Ovary (tissue), 9 donors: Measurements from ENCODE around the gene LIPC. TPM values are rescaled to one million over a fixed set of nuclear protein-coding genes. Genes with fewer than 3 reads are reported as not detected.

Experiments used
- DNase-seq, 5 donors: peaks; one replicate each; pipeline ENCODE4 v3.0.0-alpha.2; 2019 to 2020
- H3K27ac ChIP-seq, 2 donors: fragments of 200-600 bp; one replicate each; pipeline versions ENCODE4 v1.5.1 to v1.8.0; 2019 to 2022
- H3K27me3 ChIP-seq: fragments of 200-600 bp; one replicate; pipeline ENCODE4 v1.8.0; 2022
- H3K36me3 ChIP-seq: fragments of 200-600 bp; sonication (generic); one replicate; pipeline ENCODE4 v1.5.1; 2019
- H3K4me1 ChIP-seq: one replicate; pipeline ENCODE4 v1.8.1; 2013; ENCODE audit warnings: mild to moderate bottlenecking, moderate library complexity; ENCODE audit not compliant: insufficient read depth
- H3K4me3 ChIP-seq: fragments of 200-600 bp; sonication (generic); one replicate; pipeline ENCODE4 v1.5.1; 2017
- H3K9me3 ChIP-seq, 2 donors: fragments of 200-600 bp in 1 of 2; sonication (generic) in 1 of 2; one replicate each; pipeline versions ENCODE4 v1.5.1 to v1.8.1; 2013 to 2019; ENCODE audit warnings: mild to moderate bottlenecking in 1 of 2, moderate library complexity in 1 of 2
- CTCF ChIP-seq, 3 donors: fragments of 450-650 bp in 2 of 3; fragments of 200-600 bp in 1 of 3; IDR thresholded peaks; one replicate each; pipeline versions ENCODE4 v1.5.1 to v1.8.0; 2016 to 2022; ENCODE audit warnings: antibody characterized with exemption in 3 of 3, mild to moderate bottlenecking in 1 of 3
- EP300 ChIP-seq: sonication (generic); formaldehyde crosslinking; IDR thresholded peaks from one replicate; pipeline ENCODE4 v1.6.1; 2017; ENCODE audit warnings: antibody characterized with exemption
- POLR2A ChIP-seq: fragments of 450-650 bp; IDR thresholded peaks from one replicate; pipeline ENCODE4 v1.6.1; 2017; ENCODE audit warnings: antibody characterized with exemption, mild to moderate bottlenecking, moderate library complexity
- WGBS, 3 donors: extraction: QIAGEN DNeasy Blood & Tissue Kit in 1 of 3; methylation state at CpG; one replicate each; pipeline versions ENCODE4 v1.1.5 to v1.1.7; 2013 to 2017; 5-methylcytosine and 5-hydroxymethylcytosine counted together
- intact Hi-C, 4 donors: fragments of 100-400 bp; cut with DNase I; formaldehyde crosslinking; loops; one replicate each; pipeline versions ENCODE4 v1.11.0 to v1.15.1; 2022 to 2023
- polyA plus RNA-seq, 2 donors: library from polyadenylated mRNA; stranded (reverse); fragments of 200-250 nt in 1 of 2; fragments of 350-450 nt in 1 of 2; fragmentation: Illumina TruSeq in 1 of 2; extraction: RNeasy Lipid Tissue Mini Kit (QIAGEN cat#74804) in 1 of 2; gene quantifications; one replicate each; pipeline ENCODE4 v1.2.3, GENCODE V29; 2013 to 2014
- total RNA-seq, 7 donors: library from RNA; depleted of rRNA in 2 of 7; stranded (reverse); fragments of >200 nt in 2 of 7; fragmentation: NEBNext Ultra II Directional in 3 of 7; extraction: Animal tissue kit (Norgen Biotek cat#: 25700) in 3 of 7; gene quantifications; one replicate each; pipeline versions ENCODE4 v1.1.0 to v1.2.4, GENCODE V29; 2016 to 2023
- donor health status: DM: no; HTN: no; CAD: no; lungs with moderate emphysema.
- donor health status: DM: no; HTN: no; CAD: no.
- donor health status: Bipolar disorder and iron deficiency.
- donor health status: DM: yes; HTN: yes; CAD: no.
- donor health status: DM: no; HTN: no; CAD: no.
- donor health status: DM: yes; HTN: yes; CAD: no.

The LIPC gene
- total and polyA plus RNA-seq, 9 donors, result 0.28 to 1.1 (median 0.72) TPM

- intact Hi-C loops, result no loop called here
- peaks cover 13% of the 10 kb centered on the region for H3K4me1 ChIP-seq
- DNase-seq, result no peak
- TF ChIP-seq CTCF (IDR thresholded peaks at IDR 0.05) (no peak), EP300 (no peak), POLR2A (no peak)
- WGBS, 3 donors, result 50 to 66% (median 65%) methylated on average over 2 of the region's 2 CpGs
- peak overlapping the region in 1 of 2 donors; percentile 35 for H3K27ac ChIP-seq
- no peak overlapping the region for H3K4me3 ChIP-seq
- no peaks in the 10 kb centered on the region for H3K36me3 ChIP-seq
- H3K27me3 ChIP-seq, result no peaks in the 10 kb centered on the region
- H3K9me3 ChIP-seq, result no peaks in the 10 kb centered on the region
These were observed 124.2 kb downstream of the LIPC start for GRCh38 chr15:58556028-58556361.

- Histone ChIP-seq H3K4me1 (peaks cover 13% of the 10 kb centered on the region), H3K36me3 (no peaks in the 10 kb centered on the region), H3K27ac (peak overlapping the region in 1 of 2 donors; percentile 35), H3K4me3 (no peak overlapping the region), H3K27me3 (no peaks in the 10 kb centered on the region), H3K9me3 (no peaks in the 10 kb centered on the region)
- TF ChIP-seq CTCF (IDR thresholded peaks at IDR 0.05), result no peak
- TF ChIP-seq EP300, result no peak
- TF ChIP-seq POLR2A, result no peak
- intact Hi-C loops, result no loop called here
- WGBS, 3 donors, result 7 to 22% (median 16%) methylated on average over 3 of the region's 3 CpGs
- no peak for DNase-seq
These were observed 124.8 kb downstream of the LIPC start for GRCh38 chr15:58556541-58556940.

GRCh38 chr15:58558777-58559176 lies 127.0 kb downstream of the LIPC start:
- WGBS, 3 donors, result 92 to 97% (median 92%) methylated on average over 1 of the region's 1 CpG
- no peak for DNase-seq
- Histone ChIP-seq H3K4me3 (no peak overlapping the region), H3K36me3 (no peaks in the 10 kb centered on the region), H3K27me3 (no peaks in the 10 kb centered on the region), H3K4me1 (peaks cover 5% of the 10 kb centered on the region), H3K9me3 (no peaks in the 10 kb centered on the region), H3K27ac (no peak overlapping the region)
- TF ChIP-seq CTCF (IDR thresholded peaks at IDR 0.05), result no peak
- no peak for TF ChIP-seq POLR2A
- TF ChIP-seq EP300, result no peak
- intact Hi-C loops, result no loop called here

GRCh38 chr15:58559904-58560588 lies 128.3 kb downstream of the LIPC start:
- H3K4me1 ChIP-seq, result peaks cover 5% of the 10 kb centered on the region
- no peak overlapping the region for H3K4me3 ChIP-seq
- intact Hi-C loops, result no loop called here
- no peak for DNase-seq
- H3K27me3 ChIP-seq, result no peaks in the 10 kb centered on the region
- H3K36me3 ChIP-seq, result no peaks in the 10 kb centered on the region
- H3K9me3 ChIP-seq, result no peaks in the 10 kb centered on the region
- WGBS, 3 donors, result 71 to 78% (median 76%) methylated on average over 6 of the region's 6 CpGs
- H3K27ac ChIP-seq, result no peak overlapping the region
- TF ChIP-seq POLR2A (no peak), CTCF (IDR thresholded peaks at IDR 0.05) (no peak)
